Neural crest cell (in vitro differentiated cells): ENCODE data around the gene TTC1. TPM values are rescaled to one million over a fixed set of nuclear protein-coding genes. Genes with fewer than 3 reads are reported as not detected.
"Not testable (repeated sequence)": the region's sequence is repeated elsewhere in the genome, so short reads cannot be mapped to it uniquely, and the experiment has no call there.

Experiments used
- DNase-seq: peaks from one replicate; pipeline ENCODE4 v3.0.0; 2021; ENCODE audit warnings: low read depth, mixed read lengths, low spot score
- H3K27ac Mint-ChIP-seq: one replicate; pipeline ENCODE4 v1.8.0; 2021; ENCODE audit warnings: mild to moderate bottlenecking, mixed read lengths; ENCODE audit not compliant: unreplicated experiment
- H3K27me3 Mint-ChIP-seq: 2 replicates; pipeline ENCODE4 v1.8.0; 2021; ENCODE audit warnings: low read depth, mild to moderate bottlenecking, mixed read lengths
- H3K36me3 Mint-ChIP-seq: 2 replicates; pipeline ENCODE4 v1.8.0; 2021; ENCODE audit warnings: low read depth, mild to moderate bottlenecking, mixed read lengths
- H3K4me1 Mint-ChIP-seq: 2 replicates; pipeline ENCODE4 v1.8.0; 2021; ENCODE audit warnings: mixed read lengths
- H3K4me3 Mint-ChIP-seq: one replicate; pipeline ENCODE4 v1.8.0; 2021; ENCODE audit warnings: mild to moderate bottlenecking, mixed read lengths
- H3K9me3 Mint-ChIP-seq: 2 replicates; pipeline ENCODE4 v1.8.0; 2021; ENCODE audit warnings: mixed read lengths
- CTCF ChIP-seq: fragments of 200-600 bp; sonication (generic); conservative IDR thresholded peaks from 2 replicates; pipeline ENCODE4 v1.5.0; 2021; ENCODE audit warnings: antibody characterized with exemption, mild to moderate bottlenecking
- total RNA-seq: library from RNA; stranded (reverse); gene quantifications from 2 replicates; pipeline ENCODE4 v1.2.1, GENCODE V29; 2021

TTC1 gene
- total RNA-seq, 1 donor from 2014 or later, result 48.0 TPM

GRCh38 chr5:160064995-160065614, 56.2 kb downstream of the TTC1 start:
- H3K27ac Mint-ChIP-seq, result no peak overlapping the region
- no peak for DNase-seq
- no peak overlapping the region for H3K4me3 Mint-ChIP-seq
- no peaks in the 10 kb centered on the region for H3K4me1 Mint-ChIP-seq
- H3K27me3 Mint-ChIP-seq, result no peaks in the 10 kb centered on the region
- TF ChIP-seq CTCF, result no peak
- no peaks in the 10 kb centered on the region for H3K9me3 Mint-ChIP-seq
- H3K36me3 Mint-ChIP-seq, result peaks cover 2% of the 10 kb centered on the region

- not testable (repeated sequence) for H3K4me1 Mint-ChIP-seq, H3K4me3 Mint-ChIP-seq, H3K27ac Mint-ChIP-seq, H3K36me3 Mint-ChIP-seq, H3K9me3 Mint-ChIP-seq, H3K27me3 Mint-ChIP-seq, DNase-seq
Measured at GRCh38 chr5:160069120-160069519, 60.2 kb downstream of the TTC1 start.

GRCh38 chr5:160071516-160071915, 62.6 kb downstream of the TTC1 start:
- no peak for TF ChIP-seq CTCF
- no peaks in the 10 kb centered on the region for H3K27me3 Mint-ChIP-seq
- peaks cover 7% of the 10 kb centered on the region for H3K4me1 Mint-ChIP-seq
- no peaks in the 10 kb centered on the region for H3K36me3 Mint-ChIP-seq
- no peak overlapping the region for H3K4me3 Mint-ChIP-seq
- no peak for DNase-seq
- H3K9me3 Mint-ChIP-seq, result no peaks in the 10 kb centered on the region
- no peak overlapping the region for H3K27ac Mint-ChIP-seq

GRCh38 chr5:160071916-160072315, 63.0 kb downstream of the TTC1 start:
- TF ChIP-seq CTCF, result no peak
- Mint-ChIP-seq H3K4me1 (peaks cover 7% of the 10 kb centered on the region), H3K27ac (no peak overlapping the region), H3K27me3 (no peaks in the 10 kb centered on the region), H3K4me3 (no peak overlapping the region), H3K36me3 (no peaks in the 10 kb centered on the region), H3K9me3 (no peaks in the 10 kb centered on the region)
- no peak for DNase-seq

- H3K27ac Mint-ChIP-seq, result no peak overlapping the region
- no peak for TF ChIP-seq CTCF
- no peaks in the 10 kb centered on the region for H3K36me3 Mint-ChIP-seq
- no peaks in the 10 kb centered on the region for H3K27me3 Mint-ChIP-seq
- H3K4me1 Mint-ChIP-seq, result peaks cover 7% of the 10 kb centered on the region
- no peak overlapping the region for H3K4me3 Mint-ChIP-seq
- DNase-seq, result no peak
- H3K9me3 Mint-ChIP-seq, result no peaks in the 10 kb centered on the region
Measured at GRCh38 chr5:160075073-160075472, 66.1 kb downstream of the TTC1 start.

GRCh38 chr5:160076997-160077396, 68.1 kb downstream of the TTC1 start:
- no peak for TF ChIP-seq CTCF

More at GRCh38 chr5:160076997-160077396, 68.1 kb downstream of the TTC1 start:
- Mint-ChIP-seq H3K4me1 (peaks cover 12% of the 10 kb centered on the region), H3K27ac (no peak overlapping the region), H3K36me3 (no peaks in the 10 kb centered on the region), H3K27me3 (no peaks in the 10 kb centered on the region), H3K4me3 (no peak overlapping the region), H3K9me3 (no peaks in the 10 kb centered on the region)
- no peak for DNase-seq
